ENCODE measurements around the gene C19orf85.
"Not testable (repeated sequence)": the region's sequence is repeated elsewhere in the genome, so short reads cannot be mapped to it uniquely, and the experiment has no call there.

The C19orf85 gene

DNA sequence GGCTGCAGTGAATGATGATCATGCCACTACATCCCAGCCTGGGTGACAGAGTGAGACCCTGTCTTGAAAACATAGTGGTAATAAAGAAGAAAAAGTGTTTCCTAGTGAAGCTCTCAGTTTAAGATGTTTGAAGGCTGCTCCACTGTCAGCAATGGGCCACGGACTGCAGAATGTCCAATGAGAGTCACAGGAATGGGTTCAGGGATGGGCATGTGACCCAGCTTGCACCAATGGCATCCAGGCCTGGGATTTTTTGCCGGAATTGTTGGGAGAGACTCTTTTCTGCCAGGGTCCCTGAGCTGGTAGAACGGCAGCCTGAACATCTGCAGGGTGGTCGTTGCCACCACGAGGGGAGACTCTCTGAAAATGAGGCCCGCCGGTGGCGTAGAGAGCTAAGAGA, 27.7 kb downstream of the C19orf85 start:
- FAIRE-seq, result no peak

GRCh38 chr19:55435020-55435419, 29.5 kb downstream of the C19orf85 start:
- FAIRE-seq, result no peak

DNA sequence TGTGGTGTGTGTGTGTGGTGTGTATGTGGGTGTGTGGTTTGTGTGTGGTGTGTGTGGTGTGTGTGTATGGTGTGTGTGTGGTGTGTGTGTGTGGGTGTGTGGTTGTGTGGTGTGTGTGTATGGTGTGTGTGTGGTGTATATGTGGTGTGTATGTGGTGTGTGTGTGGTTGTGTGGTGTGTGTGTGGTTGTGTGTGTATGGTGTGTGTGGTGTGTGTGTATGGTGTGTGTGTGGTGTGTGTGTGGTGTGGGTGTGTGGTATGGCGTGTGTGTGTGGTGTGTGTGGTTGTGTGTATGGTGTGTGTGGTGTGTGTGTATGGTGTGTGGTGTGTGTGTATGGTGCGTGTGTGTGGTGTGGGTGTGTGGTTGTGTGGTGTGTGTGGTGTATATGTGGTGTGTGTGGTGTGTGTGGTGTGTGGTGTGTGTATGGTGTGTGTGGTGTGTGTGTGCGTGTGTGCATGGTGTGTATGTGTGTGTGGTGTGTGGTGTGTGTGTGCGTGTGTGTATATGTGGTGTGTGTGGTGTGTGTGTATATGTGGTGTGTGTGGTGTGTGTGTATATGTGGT, 30.1 kb downstream of the C19orf85 start:
- no peak for FAIRE-seq

- no peak for FAIRE-seq
These were observed 31.3 kb downstream of the C19orf85 start for GRCh38 chr19:55433292-55433691.

GRCh38 chr19:55432241-55432959, 32.2 kb downstream of the C19orf85 start:
- no peak for FAIRE-seq

GRCh38 chr19:55431183-55431582, 33.4 kb downstream of the C19orf85 start:
- no peak for FAIRE-seq

GRCh38 chr19:55426042-55426441, 38.5 kb downstream of the C19orf85 start:
- no peak for FAIRE-seq

- no peak for FAIRE-seq
These were observed 40.0 kb downstream of the C19orf85 start for GRCh38 chr19:55424518-55424917.

GRCh38 chr19:55423225-55424005, 41.1 kb downstream of the C19orf85 start:
- no peak for FAIRE-seq

DNA sequence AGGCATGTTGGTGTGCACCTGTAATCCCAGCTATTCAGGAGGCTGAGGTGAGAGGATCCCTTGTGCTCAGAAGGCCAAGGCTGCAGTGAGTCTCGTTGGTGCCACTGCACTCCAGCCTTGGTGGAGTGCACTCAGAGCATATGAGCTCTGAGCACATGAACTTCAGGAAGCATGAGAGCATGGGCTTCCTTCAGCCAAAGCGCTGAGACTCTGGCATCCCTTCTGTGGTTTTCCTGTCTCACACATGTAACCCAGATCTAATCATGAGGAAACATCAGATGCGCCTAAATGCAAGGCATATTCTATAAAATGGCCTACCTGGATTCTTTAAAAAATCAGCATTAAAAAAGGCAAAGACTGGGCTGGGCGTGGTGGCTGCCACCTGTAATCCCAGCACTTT, 43.3 kb downstream of the C19orf85 start:
- not testable (repeated sequence) for FAIRE-seq

- FAIRE-seq, result no peak
These were observed 44.8 kb downstream of the C19orf85 start for GRCh38 chr19:55419624-55420236.

- FAIRE-seq, result no peak
These were observed 45.4 kb downstream of the C19orf85 start for GRCh38 chr19:55419103-55419502.

DNA sequence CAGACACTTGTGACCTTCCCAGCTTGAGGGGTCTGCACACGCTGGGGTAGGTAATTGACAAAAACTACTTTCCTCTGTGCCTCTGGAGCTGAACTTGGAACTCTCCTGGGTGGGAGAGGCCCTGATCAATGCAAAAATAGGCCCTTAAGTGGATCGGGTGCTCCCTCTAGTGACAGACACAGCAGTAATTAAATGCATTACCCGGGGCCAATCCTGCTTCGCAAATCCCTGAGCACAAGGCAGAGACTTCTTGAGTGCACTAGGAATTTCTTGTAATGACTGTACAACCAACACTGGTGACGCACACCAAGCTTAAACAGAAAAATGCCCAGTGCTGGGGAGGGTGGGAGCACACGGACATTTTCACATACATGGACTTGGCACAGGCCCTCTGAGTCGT, 46.4 kb downstream of the C19orf85 start:
- FAIRE-seq, result no peak

All from islet of Langerhans (tissue), 1 donor.